ENCODE measurements around the gene BTBD3. TPM values are rescaled to one million over a fixed set of nuclear protein-coding genes. Genes with fewer than 3 reads are reported as not detected.

The BTBD3 gene
- total and polyA plus RNA-seq, 4 donors, result 5.1 to 25.6 (median 17.3) TPM

- DNase-seq (no peak), ATAC-seq (ENCODE audit: low FRiP score) (no peak)
- Histone ChIP-seq H3K9me3 (ENCODE audit: control insufficient read depth, low read length) (peaks cover 2% of the 10 kb centered on the region), H3K27ac (ENCODE audit: low read depth in 1 of 2, low read length in 2 of 2) (no peak overlapping the region), H3K4me3 (ENCODE audit: low read length in 2 of 2) (no peak overlapping the region), H3K27me3 (ENCODE audit: control insufficient read depth in 1 of 2, insufficient read depth in 2 of 2, low read length in 1 of 2) (no peaks in the 10 kb centered on the region), H3K36me3 (ENCODE audit: control insufficient read depth in 1 of 2, insufficient read depth in 2 of 2, low read length in 1 of 2) (no peaks in the 10 kb centered on the region), H3K4me1 (ENCODE audit: control insufficient read depth in 1 of 2, insufficient read depth in 2 of 2, low read length in 2 of 2) (no peaks in the 10 kb centered on the region)
- intact Hi-C loops (cut with DNase I), result no loop called here
Measured at GRCh38 chr20:11948806-11949205, 31.1 kb downstream of the BTBD3 start.

- no peak overlapping the region for H3K4me3 ChIP-seq (ENCODE audit: low read length in 2 of 2)
- H3K4me1 ChIP-seq (ENCODE audit: control insufficient read depth in 1 of 2, insufficient read depth in 2 of 2, low read length in 2 of 2), result no peaks in the 10 kb centered on the region
- intact Hi-C loops (cut with DNase I), result no loop called here
- peaks cover 2% of the 10 kb centered on the region for H3K9me3 ChIP-seq (ENCODE audit: control insufficient read depth, low read length)
- ATAC-seq (ENCODE audit: low FRiP score) (no peak), DNase-seq (no peak)
- H3K27me3 ChIP-seq (ENCODE audit: control insufficient read depth in 1 of 2, insufficient read depth in 2 of 2, low read length in 1 of 2), result no peaks in the 10 kb centered on the region
- H3K36me3 ChIP-seq (ENCODE audit: control insufficient read depth in 1 of 2, insufficient read depth in 2 of 2, low read length in 1 of 2), result no peaks in the 10 kb centered on the region
- no peak overlapping the region for H3K27ac ChIP-seq (ENCODE audit: low read depth in 1 of 2, low read length in 2 of 2)
- WGBS, 2 donors, result 38 to 42% methylated on average over 3 of the region's 3 CpGs
Measured at GRCh38 chr20:11949711-11950110, 32.0 kb downstream of the BTBD3 start.

GRCh38 chr20:11951696-11952095 is 34.0 kb downstream of the BTBD3 start:
- no peak overlapping the region for H3K4me3 ChIP-seq (ENCODE audit: low read length in 2 of 2)
- ATAC-seq (ENCODE audit: low FRiP score), result no peak
- no peaks in the 10 kb centered on the region for H3K27me3 ChIP-seq (ENCODE audit: control insufficient read depth in 1 of 2, insufficient read depth in 2 of 2, low read length in 1 of 2)
- DNase-seq, result no peak
- H3K9me3 ChIP-seq (ENCODE audit: control insufficient read depth, low read length), result peaks cover 2% of the 10 kb centered on the region
- no peaks in the 10 kb centered on the region for H3K36me3 ChIP-seq (ENCODE audit: control insufficient read depth in 1 of 2, insufficient read depth in 2 of 2, low read length in 1 of 2)
- intact Hi-C loops (cut with DNase I), result no loop called here
- 73 to 75% methylated on average over 3 of the region's 3 CpGs for WGBS, 2 donors
- no peaks in the 10 kb centered on the region for H3K4me1 ChIP-seq (ENCODE audit: control insufficient read depth in 1 of 2, insufficient read depth in 2 of 2, low read length in 2 of 2)
- no peak overlapping the region for H3K27ac ChIP-seq (ENCODE audit: low read depth in 1 of 2, low read length in 2 of 2)

- DNase-seq (no peak), ATAC-seq (ENCODE audit: low FRiP score) (no peak)
- intact Hi-C loops (cut with DNase I), result no loop called here
- Histone ChIP-seq H3K27ac (ENCODE audit: low read depth in 1 of 2, low read length in 2 of 2) (no peak overlapping the region), H3K36me3 (ENCODE audit: control insufficient read depth in 1 of 2, insufficient read depth in 2 of 2, low read length in 1 of 2) (no peaks in the 10 kb centered on the region), H3K4me1 (ENCODE audit: control insufficient read depth in 1 of 2, insufficient read depth in 2 of 2, low read length in 2 of 2) (no peaks in the 10 kb centered on the region), H3K9me3 (ENCODE audit: control insufficient read depth, low read length) (peaks cover 2% of the 10 kb centered on the region), H3K4me3 (ENCODE audit: low read length in 2 of 2) (no peak overlapping the region), H3K27me3 (ENCODE audit: control insufficient read depth in 1 of 2, insufficient read depth in 2 of 2, low read length in 1 of 2) (no peaks in the 10 kb centered on the region)
- 77 to 82% methylated on average over 4 of the region's 4 CpGs for WGBS, 2 donors
Measured at GRCh38 chr20:11952639-11953038, 34.9 kb downstream of the BTBD3 start.

DNA sequence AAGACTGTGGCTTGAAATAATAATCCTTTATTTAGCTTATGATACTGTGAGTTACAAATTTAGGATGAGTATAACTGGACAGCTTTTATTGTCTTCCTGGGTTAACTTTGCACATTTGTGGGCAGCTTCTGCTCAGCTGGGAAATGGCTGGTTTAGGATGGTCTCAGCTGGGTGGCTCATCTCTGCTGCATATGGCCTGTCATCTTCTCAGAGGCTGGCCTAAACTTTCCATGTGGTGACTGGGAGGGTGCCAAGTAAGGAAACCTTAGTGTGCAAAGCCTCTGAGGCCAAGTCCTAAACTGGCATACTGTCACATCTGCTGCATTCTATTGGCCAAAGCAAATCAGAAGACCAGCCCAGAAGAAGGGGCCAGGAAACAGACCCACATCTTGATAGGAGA is 40.2 kb downstream of the BTBD3 start:
- H3K4me1 ChIP-seq (ENCODE audit: control insufficient read depth in 1 of 2, insufficient read depth in 2 of 2, low read length in 2 of 2), result no peaks in the 10 kb centered on the region
- H3K36me3 ChIP-seq (ENCODE audit: control insufficient read depth in 1 of 2, insufficient read depth in 2 of 2, low read length in 1 of 2), result no peaks in the 10 kb centered on the region
- no peak overlapping the region for H3K27ac ChIP-seq (ENCODE audit: low read depth in 1 of 2, low read length in 2 of 2)
- H3K4me3 ChIP-seq (ENCODE audit: low read length in 2 of 2), result no peak overlapping the region
- no peaks in the 10 kb centered on the region for H3K27me3 ChIP-seq (ENCODE audit: control insufficient read depth in 1 of 2, insufficient read depth in 2 of 2, low read length in 1 of 2)
- ATAC-seq (ENCODE audit: low FRiP score) (no peak), DNase-seq (no peak)
- H3K9me3 ChIP-seq (ENCODE audit: control insufficient read depth, low read length), result no peaks in the 10 kb centered on the region
- intact Hi-C loops (cut with DNase I), result no loop called here

DNA sequence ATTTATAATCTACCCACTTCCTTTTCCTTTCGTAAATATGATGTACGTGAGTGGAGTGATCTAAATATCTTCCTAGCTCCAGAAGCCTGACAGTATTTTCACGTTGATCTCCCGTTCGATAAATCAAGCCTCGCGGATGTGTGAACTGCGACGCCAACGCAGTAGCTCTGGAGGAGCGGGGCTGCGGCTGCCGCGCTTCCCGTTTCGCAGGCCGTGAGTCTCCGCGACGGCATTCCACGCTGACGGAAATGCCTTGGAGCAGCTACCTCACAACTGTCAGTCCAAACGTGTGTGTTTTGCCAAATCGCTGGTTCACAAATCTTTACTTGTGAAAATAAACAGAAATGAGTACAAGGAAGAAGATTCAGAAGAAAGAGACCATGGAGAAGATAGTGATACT is 41.2 kb downstream of the BTBD3 start:
- H3K27ac ChIP-seq (ENCODE audit: low read depth in 1 of 2, low read length in 2 of 2), result no peak overlapping the region
- H3K9me3 ChIP-seq (ENCODE audit: control insufficient read depth, low read length), result no peaks in the 10 kb centered on the region
- intact Hi-C loops (cut with DNase I), result no loop called here
- H3K36me3 ChIP-seq (ENCODE audit: control insufficient read depth in 1 of 2, insufficient read depth in 2 of 2, low read length in 1 of 2), result no peaks in the 10 kb centered on the region
- WGBS, 2 donors, result 37 to 47% methylated on average over 24 of the region's 24 CpGs
- no peak for ATAC-seq (ENCODE audit: low FRiP score)
- DNase-seq, result no peak
- no peaks in the 10 kb centered on the region for H3K4me1 ChIP-seq (ENCODE audit: control insufficient read depth in 1 of 2, insufficient read depth in 2 of 2, low read length in 2 of 2)
- H3K27me3 ChIP-seq (ENCODE audit: control insufficient read depth in 1 of 2, insufficient read depth in 2 of 2, low read length in 1 of 2), result no peaks in the 10 kb centered on the region
- no peak overlapping the region for H3K4me3 ChIP-seq (ENCODE audit: low read length in 2 of 2)

DNA sequence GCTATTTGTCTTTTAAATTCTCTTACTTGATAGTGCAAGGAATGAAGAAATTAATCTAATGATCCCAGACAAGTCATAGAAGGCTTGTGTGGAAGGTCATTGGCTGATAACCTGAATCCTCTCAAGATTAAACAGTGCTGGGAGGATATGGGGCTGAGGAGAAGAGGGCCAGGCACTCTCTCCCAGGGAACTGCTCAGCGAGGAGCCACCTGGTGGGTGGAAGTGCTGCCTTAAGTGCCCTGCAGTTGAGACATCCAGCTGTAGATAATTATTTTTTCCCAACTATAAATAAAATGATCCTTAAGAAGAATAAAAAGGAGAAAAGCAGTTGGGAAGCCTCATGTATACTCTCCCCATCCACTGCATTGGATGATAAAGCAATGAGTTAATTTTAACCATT is 47.9 kb downstream of the BTBD3 start:
- Histone ChIP-seq H3K9me3 (ENCODE audit: control insufficient read depth, low read length) (no peaks in the 10 kb centered on the region), H3K27ac (ENCODE audit: low read depth in 1 of 2, low read length in 2 of 2) (no peak overlapping the region), H3K4me3 (ENCODE audit: low read length in 2 of 2) (no peak overlapping the region), H3K4me1 (ENCODE audit: control insufficient read depth in 1 of 2, insufficient read depth in 2 of 2, low read length in 2 of 2) (no peaks in the 10 kb centered on the region), H3K27me3 (ENCODE audit: control insufficient read depth in 1 of 2, insufficient read depth in 2 of 2, low read length in 1 of 2) (no peaks in the 10 kb centered on the region), H3K36me3 (ENCODE audit: control insufficient read depth in 1 of 2, insufficient read depth in 2 of 2, low read length in 1 of 2) (no peaks in the 10 kb centered on the region)
- ATAC-seq (ENCODE audit: low FRiP score) (no peak), DNase-seq (no peak)
- 85 to 92% methylated on average over 1 of the region's 1 CpG for WGBS, 2 donors
- intact Hi-C loops (cut with DNase I), result no loop called here

GRCh38 chr20:11966186-11966585 is 48.5 kb downstream of the BTBD3 start:
- Histone ChIP-seq H3K9me3 (ENCODE audit: control insufficient read depth, low read length) (no peaks in the 10 kb centered on the region), H3K4me1 (ENCODE audit: control insufficient read depth in 1 of 2, insufficient read depth in 2 of 2, low read length in 2 of 2) (no peaks in the 10 kb centered on the region), H3K36me3 (ENCODE audit: control insufficient read depth in 1 of 2, insufficient read depth in 2 of 2, low read length in 1 of 2) (no peaks in the 10 kb centered on the region), H3K4me3 (ENCODE audit: low read length in 2 of 2) (no peak overlapping the region), H3K27me3 (ENCODE audit: control insufficient read depth in 1 of 2, insufficient read depth in 2 of 2, low read length in 1 of 2) (no peaks in the 10 kb centered on the region), H3K27ac (ENCODE audit: low read depth in 1 of 2, low read length in 2 of 2) (no peak overlapping the region)
- no peak for ATAC-seq (ENCODE audit: low FRiP score)
- 40 to 52% methylated on average over 3 of the region's 3 CpGs for WGBS, 2 donors
- DNase-seq, result no peak
- intact Hi-C loops (cut with DNase I), result no loop called here

- H3K9me3 ChIP-seq (ENCODE audit: control insufficient read depth, low read length), result no peaks in the 10 kb centered on the region
- H3K27me3 ChIP-seq (ENCODE audit: control insufficient read depth in 1 of 2, insufficient read depth in 2 of 2, low read length in 1 of 2), result no peaks in the 10 kb centered on the region
- H3K4me1 ChIP-seq (ENCODE audit: control insufficient read depth in 1 of 2, insufficient read depth in 2 of 2, low read length in 2 of 2), result no peaks in the 10 kb centered on the region
- WGBS, 2 donors, result 83 to 84% methylated on average over 3 of the region's 3 CpGs
- ATAC-seq (ENCODE audit: low FRiP score), result no peak
- H3K36me3 ChIP-seq (ENCODE audit: control insufficient read depth in 1 of 2, insufficient read depth in 2 of 2, low read length in 1 of 2), result no peaks in the 10 kb centered on the region
- intact Hi-C loops (cut with DNase I), result no loop called here
- H3K4me3 ChIP-seq (ENCODE audit: low read length in 2 of 2), result no peak overlapping the region
- DNase-seq, result no peak
- no peak overlapping the region for H3K27ac ChIP-seq (ENCODE audit: low read depth in 1 of 2, low read length in 2 of 2)
Measured at GRCh38 chr20:11970243-11970836, 52.6 kb downstream of the BTBD3 start.
